Panc1 (cell line): ENCODE results near the gene STAT3.

Experiments used
- POLR2AphosphoS5 ChIP-seq: IDR thresholded peaks from 2 replicates; pipeline ENCODE4 v1.6.1; 2012; ENCODE audit warnings: mild to moderate bottlenecking, low read depth, low read length, moderate library complexity
- SIN3A ChIP-seq: IDR thresholded peaks from 2 replicates; pipeline ENCODE4 v1.6.1; 2012; ENCODE audit warnings: low read depth, mild to moderate bottlenecking, low read length, moderate library complexity, borderline replicate concordance; ENCODE audit not compliant: insufficient read depth
- TCF7L2 ChIP-seq: IDR thresholded peaks from 2 replicates; pipeline ENCODE4 v1.6.1; 2011; ENCODE audit warnings: mild to moderate bottlenecking, low read depth, low read length, inconsistent platforms
- TF ChIP-seq, protein P1 (sequence below): fragments of 450-650 bp; IDR thresholded peaks from 2 replicates; pipeline ENCODE4 v1.5.1; 2017; ENCODE audit warnings: mild to moderate bottlenecking

DNA sequence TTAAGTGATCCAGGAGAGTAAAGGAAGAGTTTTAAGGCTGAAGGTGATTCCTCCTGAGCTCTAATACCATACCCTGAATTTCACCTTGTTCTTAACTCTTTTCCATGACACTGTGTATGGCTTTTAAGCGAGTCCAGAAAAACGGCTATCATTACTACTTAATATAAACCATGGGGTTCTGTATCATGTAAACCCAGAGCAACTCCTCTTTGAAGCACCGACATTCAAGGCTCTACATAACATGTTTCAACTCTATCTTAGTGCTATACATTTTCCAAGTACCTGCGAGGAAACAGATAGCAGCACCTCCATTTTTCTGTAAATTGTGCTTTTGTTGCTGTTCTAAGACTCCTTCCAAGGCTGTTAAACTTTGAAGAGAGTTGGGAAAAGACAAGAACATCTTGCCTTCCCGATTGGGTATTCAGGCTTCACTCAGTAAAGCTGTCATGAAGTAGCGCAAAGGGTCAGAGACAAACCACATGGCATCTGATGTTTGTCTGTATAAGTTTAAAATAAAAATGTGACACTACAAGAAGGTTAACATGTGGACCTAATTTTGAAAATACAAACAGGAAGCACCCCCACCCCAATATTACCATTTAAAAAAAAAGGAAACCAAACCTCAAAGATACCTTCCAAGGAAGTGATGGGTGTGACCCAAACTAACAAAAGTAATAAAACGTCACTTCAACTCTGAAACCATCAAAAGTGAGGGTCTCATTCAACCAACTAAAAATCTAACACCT, 115.9 kb downstream of the STAT3 start:
- TF ChIP-seq, protein P1, sequence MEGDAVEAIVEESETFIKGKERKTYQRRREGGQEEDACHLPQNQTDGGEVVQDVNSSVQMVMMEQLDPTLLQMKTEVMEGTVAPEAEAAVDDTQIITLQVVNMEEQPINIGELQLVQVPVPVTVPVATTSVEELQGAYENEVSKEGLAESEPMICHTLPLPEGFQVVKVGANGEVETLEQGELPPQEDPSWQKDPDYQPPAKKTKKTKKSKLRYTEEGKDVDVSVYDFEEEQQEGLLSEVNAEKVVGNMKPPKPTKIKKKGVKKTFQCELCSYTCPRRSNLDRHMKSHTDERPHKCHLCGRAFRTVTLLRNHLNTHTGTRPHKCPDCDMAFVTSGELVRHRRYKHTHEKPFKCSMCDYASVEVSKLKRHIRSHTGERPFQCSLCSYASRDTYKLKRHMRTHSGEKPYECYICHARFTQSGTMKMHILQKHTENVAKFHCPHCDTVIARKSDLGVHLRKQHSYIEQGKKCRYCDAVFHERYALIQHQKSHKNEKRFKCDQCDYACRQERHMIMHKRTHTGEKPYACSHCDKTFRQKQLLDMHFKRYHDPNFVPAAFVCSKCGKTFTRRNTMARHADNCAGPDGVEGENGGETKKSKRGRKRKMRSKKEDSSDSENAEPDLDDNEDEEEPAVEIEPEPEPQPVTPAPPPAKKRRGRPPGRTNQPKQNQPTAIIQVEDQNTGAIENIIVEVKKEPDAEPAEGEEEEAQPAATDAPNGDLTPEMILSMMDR: no peak
- TF ChIP-seq POLR2AphosphoS5 (no peak), TCF7L2 (peak; percentile 91), SIN3A (no peak)
